Measurements from ENCODE around the gene PTCRA.
A peak's percentile ranks its signal among the peaks of the same experiment; 100 is the strongest.

Gene PTCRA

GRCh38 chr6:42968126-42968701 is 52.4 kb downstream of the PTCRA start:
- no peak overlapping the region for H3K4me3 ChIP-seq
- H3K27ac ChIP-seq, result no peak overlapping the region

GRCh38 chr6:42968783-42969182 is 52.9 kb downstream of the PTCRA start:
- H3K4me3 ChIP-seq, result no peak overlapping the region
- H3K27ac ChIP-seq, result no peak overlapping the region

- Histone ChIP-seq H3K4me3 (no peak overlapping the region), H3K27ac (no peak overlapping the region)
Measured at GRCh38 chr6:42969431-42969830, 53.6 kb downstream of the PTCRA start.

GRCh38 chr6:42969934-42970333 is 54.1 kb downstream of the PTCRA start:
- Histone ChIP-seq H3K27ac (no peak overlapping the region), H3K4me3 (no peak overlapping the region)

- H3K27ac ChIP-seq, result no peak overlapping the region
- H3K4me3 ChIP-seq, result no peak overlapping the region
Measured at GRCh38 chr6:42970871-42971612, 55.2 kb downstream of the PTCRA start.

- Histone ChIP-seq H3K27ac (no peak overlapping the region), H3K4me3 (no peak overlapping the region)
Measured at GRCh38 chr6:42971746-42972327, 56.0 kb downstream of the PTCRA start.

- H3K27ac ChIP-seq, result no peak overlapping the region
Measured at GRCh38 chr6:42973926-42974325, 58.1 kb downstream of the PTCRA start.

GRCh38 chr6:42974919-42975505 is 59.2 kb downstream of the PTCRA start:
- Histone ChIP-seq H3K27ac (peak overlapping the region in 1 of 21 experiments; percentile 11), H3K4me3 (no peak overlapping the region)

More at GRCh38 chr6:42973926-42974325, 58.1 kb downstream of the PTCRA start:
- H3K4me3 ChIP-seq, result no peak overlapping the region

Measured in skin epidermis (tissue), 12 donors.